Measurements from ENCODE around the gene YPEL2.
"Not testable (repeated sequence)": the region's sequence is repeated elsewhere in the genome, so short reads cannot be mapped to it uniquely, and the experiment has no call there.

The YPEL2 gene

GRCh38 chr17:59331129-59331928 is at the start of gene YPEL2:
Gene YPEL2 (plus strand): TSS chr17:59331655. CDS start chr17:59353410, 21,755 bp downstream.
- peak; percentile 99 for DNase-seq (ENCODE audit: low spot score)

GRCh38 chr17:59284317-59284716 is 47.1 kb upstream of the YPEL2 start:
- no peak for DNase-seq (ENCODE audit: low spot score)

- no peak for DNase-seq (ENCODE audit: low spot score)
These were observed 44.0 kb upstream of the YPEL2 start for GRCh38 chr17:59287452-59287851.

GRCh38 chr17:59287891-59288290 is 43.6 kb upstream of the YPEL2 start:
- no peak for DNase-seq (ENCODE audit: low spot score)

GRCh38 chr17:59289981-59290301 is 41.5 kb upstream of the YPEL2 start:
- no peak for DNase-seq (ENCODE audit: low spot score)

- not testable (repeated sequence) for DNase-seq (ENCODE audit: low spot score)
These were observed 41.0 kb upstream of the YPEL2 start for GRCh38 chr17:59290302-59290998.

- no peak for DNase-seq (ENCODE audit: low spot score)
These were observed 39.3 kb upstream of the YPEL2 start for GRCh38 chr17:59292174-59292523.

GRCh38 chr17:59296190-59296589 is 35.3 kb upstream of the YPEL2 start:
- DNase-seq (ENCODE audit: low spot score): no peak

GRCh38 chr17:59298521-59298920 is 32.9 kb upstream of the YPEL2 start:
- DNase-seq (ENCODE audit: low spot score): no peak

- DNase-seq (ENCODE audit: low spot score): no peak
These were observed 31.9 kb upstream of the YPEL2 start for GRCh38 chr17:59299400-59300092.

- DNase-seq (ENCODE audit: low spot score): no peak
These were observed 30.5 kb upstream of the YPEL2 start for GRCh38 chr17:59300941-59301340.

- no peak for DNase-seq (ENCODE audit: low spot score)
These were observed 26.6 kb upstream of the YPEL2 start for GRCh38 chr17:59304811-59305210.

- no peak for DNase-seq (ENCODE audit: low spot score)
These were observed 21.1 kb upstream of the YPEL2 start for GRCh38 chr17:59310263-59310920.

GRCh38 chr17:59311051-59311468 is 20.4 kb upstream of the YPEL2 start:
- peak; percentile 69 for DNase-seq (ENCODE audit: low spot score)

GRCh38 chr17:59311521-59311920 is 19.9 kb upstream of the YPEL2 start:
- not testable (repeated sequence) for DNase-seq (ENCODE audit: low spot score)

- no peak for DNase-seq (ENCODE audit: low spot score)
These were observed 15.6 kb upstream of the YPEL2 start for GRCh38 chr17:59315866-59316265.

- no peak for DNase-seq (ENCODE audit: low spot score)
These were observed 4.1 kb upstream of the YPEL2 start for GRCh38 chr17:59327121-59327980.

GRCh38 chr17:59327981-59328290 is 3.5 kb upstream of the YPEL2 start:
- no peak for DNase-seq (ENCODE audit: low spot score)

- no peak for DNase-seq (ENCODE audit: low spot score)
These were observed 2.9 kb upstream of the YPEL2 start for GRCh38 chr17:59328601-59329000.

GRCh38 chr17:59329176-59330052 is 2.0 kb upstream of the YPEL2 start:
- DNase-seq (ENCODE audit: low spot score): peak; percentile 68

Measured in iPS-NIHi11 (cell line).